H9 (cell line): ENCODE data around the gene ETNK2. TPM values are rescaled to one million over a fixed set of nuclear protein-coding genes. Genes with fewer than 3 reads are reported as not detected.

Experiments used
- DNase-seq: peaks from one replicate; pipeline ENCODE4 v3.0.0-alpha.2; 2017
- H2AFZ ChIP-seq: one replicate; pipeline ENCODE4 v1.6.1; 2013; ENCODE audit warnings: mild to moderate bottlenecking, low read length, control low read depth, moderate library complexity
- H2AK5ac ChIP-seq: 2 replicates; pipeline ENCODE4 v1.6.1; 2013; ENCODE audit warnings: low read length, control low read depth, mixed read lengths; ENCODE audit not compliant: insufficient read length
- H2BK120ac ChIP-seq: one replicate; pipeline ENCODE4 v1.6.1; 2013; ENCODE audit warnings: low read depth, mild to moderate bottlenecking, low read length, control low read depth, inconsistent platforms; ENCODE audit not compliant: poor library complexity, severe bottlenecking
- H2BK12ac ChIP-seq: 2 replicates; pipeline ENCODE4 v1.6.1; 2013; ENCODE audit warnings: low read length, control low read depth, mixed read lengths, low read depth; ENCODE audit not compliant: insufficient read length
- H2BK15ac ChIP-seq: 2 replicates; pipeline ENCODE4 v1.6.1; 2013; ENCODE audit warnings: low read depth, low read length, control low read depth
- H2BK20ac ChIP-seq: one replicate; pipeline ENCODE4 v1.6.1; 2013; ENCODE audit warnings: low read depth, mild to moderate bottlenecking, low read length, control low read depth, inconsistent platforms; ENCODE audit not compliant: poor library complexity, severe bottlenecking
- H2BK5ac ChIP-seq: 2 replicates; pipeline ENCODE4 v1.6.1; 2013; ENCODE audit warnings: low read length, control low read depth, mixed read lengths; ENCODE audit not compliant: insufficient read length
- H3K14ac ChIP-seq: 2 replicates; pipeline ENCODE4 v1.6.1; 2013; ENCODE audit warnings: low read length, control low read depth; ENCODE audit not compliant: insufficient read depth
- H3K18ac ChIP-seq: 2 replicates; pipeline ENCODE4 v1.6.1; 2013; ENCODE audit warnings: low read depth, mild to moderate bottlenecking, mixed read lengths, low read length, control low read depth; ENCODE audit not compliant: insufficient read length
- H3K23ac ChIP-seq: 2 replicates; pipeline ENCODE4 v1.6.1; 2013; ENCODE audit warnings: low read length, control low read depth, mixed read lengths, low read depth; ENCODE audit not compliant: insufficient read length
- H3K23me2 ChIP-seq: 2 replicates; pipeline ENCODE4 v1.6.1; 2013; ENCODE audit warnings: low read depth, mild to moderate bottlenecking, mixed read lengths, low read length, control low read depth; ENCODE audit not compliant: insufficient read length, poor library complexity, severe bottlenecking
- H3K27ac ChIP-seq: 2 replicates; pipeline ENCODE4 v1.5.1; 2013; ENCODE audit warnings: low read length, control low read depth, mixed read lengths, low read depth; ENCODE audit not compliant: insufficient read length
- H3K27me3 ChIP-seq: 2 replicates; pipeline ENCODE4 v1.6.1; 2013; ENCODE audit warnings: low read length, control low read depth, inconsistent platforms; ENCODE audit not compliant: insufficient read depth
- H3K4ac ChIP-seq: 2 replicates; pipeline ENCODE4 v1.6.1; 2013; ENCODE audit warnings: low read depth, mild to moderate bottlenecking, control low read depth, inconsistent platforms, low read length, moderate library complexity
- H3K4me1 ChIP-seq: 2 replicates; pipeline ENCODE4 v1.6.1; 2013; ENCODE audit warnings: low read length, control low read depth, inconsistent platforms; ENCODE audit not compliant: insufficient read depth
- H3K4me2 ChIP-seq: 2 replicates; pipeline ENCODE4 v1.6.1; 2013; ENCODE audit warnings: low read length, control low read depth, mixed read lengths; ENCODE audit not compliant: insufficient read length, insufficient read depth
- H3K56ac ChIP-seq: 2 replicates; pipeline ENCODE4 v1.6.1; 2013; ENCODE audit warnings: low read depth, mild to moderate bottlenecking, mixed read lengths, low read length, control low read depth; ENCODE audit not compliant: insufficient read length
- H3K79me1 ChIP-seq: 2 replicates; pipeline ENCODE4 v1.6.1; 2013; ENCODE audit warnings: low read depth, mild to moderate bottlenecking, moderate library complexity, low read length, control low read depth, inconsistent platforms; ENCODE audit not compliant: insufficient read depth, poor library complexity, severe bottlenecking
- H3K79me2 ChIP-seq: 2 replicates; pipeline ENCODE4 v1.6.1; 2013; ENCODE audit warnings: low read length, control low read depth, inconsistent platforms; ENCODE audit not compliant: insufficient read depth
- H3K9ac ChIP-seq: 2 replicates; pipeline ENCODE4 v1.6.1; 2013; ENCODE audit warnings: low read length, control low read depth, mixed read lengths; ENCODE audit not compliant: insufficient read length; ENCODE audit errors: extremely low read depth
- H3K9me3 ChIP-seq: one replicate; pipeline ENCODE4 v1.6.1; 2013; ENCODE audit warnings: low read depth, low read length, inconsistent platforms; ENCODE audit not compliant: control insufficient read depth
- H3T11ph ChIP-seq: one replicate; pipeline ENCODE4 v1.6.1; 2013; ENCODE audit warnings: mild to moderate bottlenecking, low read length, control low read depth, inconsistent platforms
- H4K20me1 ChIP-seq: one replicate; pipeline ENCODE4 v1.6.1; 2013; ENCODE audit not compliant: control insufficient read depth, insufficient read length, insufficient read depth
- H4K5ac ChIP-seq: 2 replicates; pipeline ENCODE4 v1.6.1; 2013; ENCODE audit warnings: low read depth, mild to moderate bottlenecking, mixed read lengths, low read length, control low read depth; ENCODE audit not compliant: insufficient read length
- H4K8ac ChIP-seq: replicated peaks from 2 replicates; pipeline ENCODE4 v1.6.1; 2013; ENCODE audit warnings: low read length, control low read depth, mixed read lengths, low read depth; ENCODE audit not compliant: insufficient read length
- H4K91ac ChIP-seq: 2 replicates; pipeline ENCODE4 v1.6.1; 2013; ENCODE audit warnings: low read depth, mild to moderate bottlenecking, moderate library complexity, mixed read lengths, low read length, control low read depth; ENCODE audit not compliant: insufficient read length
- H3K27ac Mint-ChIP-seq, 3 experiments: 2 replicates in 2 of 3; 3 replicates in 1 of 3; pipeline ENCODE4 v1.8.0; 2020 to 2021; ENCODE audit warnings: mixed read lengths in 3 of 3, mild to moderate bottlenecking in 1 of 3, moderate library complexity in 1 of 3
- H3K27me3 Mint-ChIP-seq: 2 replicates; pipeline ENCODE4 v1.8.0; 2021; ENCODE audit warnings: low read depth, mild to moderate bottlenecking, moderate library complexity, mixed read lengths
- H3K36me3 Mint-ChIP-seq, 3 experiments: 2 replicates in 2 of 3; 3 replicates in 1 of 3; pipeline ENCODE4 v1.8.0; 2020 to 2021; ENCODE audit warnings: low read depth in 3 of 3, mixed read lengths in 3 of 3; ENCODE audit not compliant: insufficient read depth in 1 of 3
- H3K4me1 Mint-ChIP-seq, 2 experiments: 2 replicates each; pipeline ENCODE4 v1.8.0; 2020; ENCODE audit warnings: mixed read lengths in 2 of 2
- H3K4me3 Mint-ChIP-seq, 2 experiments: 2 replicates in 1 of 2; 3 replicates in 1 of 2; pipeline ENCODE4 v1.8.0; 2020 to 2021; ENCODE audit warnings: mild to moderate bottlenecking in 2 of 2, mixed read lengths in 2 of 2, moderate library complexity in 1 of 2
- H3K9me3 Mint-ChIP-seq, 2 experiments: 2 replicates in 1 of 2; 3 replicates in 1 of 2; pipeline ENCODE4 v1.8.0; 2020; ENCODE audit warnings: mild to moderate bottlenecking in 2 of 2, mixed read lengths in 2 of 2, moderate library complexity in 1 of 2
- WGBS: extraction: QIAGEN DNeasy Blood & Tissue Kit; methylation state at CpG from one replicate; pipeline ENCODE4 v1.1.7; 2013; ENCODE audit warnings: missing lambda C conversion rate, low lambda C conversion rate, mixed read lengths; ENCODE audit not compliant: insufficient read length; ENCODE audit errors: extremely low coverage; 5-methylcytosine and 5-hydroxymethylcytosine counted together
- total RNA-seq: library from RNA; stranded (reverse); gene quantifications from 2 replicates; pipeline ENCODE4 v1.2.1, GENCODE V29; 2021
- TF ChIP-seq, protein P1 (sequence below): fragments of 200-600 bp; sonication (generic); conservative IDR thresholded peaks from 3 replicates; pipeline ENCODE4 v1.8.0; 2021; ENCODE audit warnings: antibody characterized with exemption, mild to moderate bottlenecking

ETNK2 gene
- total RNA-seq, 1 experiment from 2014 or later, result 17.6 TPM

DNA sequence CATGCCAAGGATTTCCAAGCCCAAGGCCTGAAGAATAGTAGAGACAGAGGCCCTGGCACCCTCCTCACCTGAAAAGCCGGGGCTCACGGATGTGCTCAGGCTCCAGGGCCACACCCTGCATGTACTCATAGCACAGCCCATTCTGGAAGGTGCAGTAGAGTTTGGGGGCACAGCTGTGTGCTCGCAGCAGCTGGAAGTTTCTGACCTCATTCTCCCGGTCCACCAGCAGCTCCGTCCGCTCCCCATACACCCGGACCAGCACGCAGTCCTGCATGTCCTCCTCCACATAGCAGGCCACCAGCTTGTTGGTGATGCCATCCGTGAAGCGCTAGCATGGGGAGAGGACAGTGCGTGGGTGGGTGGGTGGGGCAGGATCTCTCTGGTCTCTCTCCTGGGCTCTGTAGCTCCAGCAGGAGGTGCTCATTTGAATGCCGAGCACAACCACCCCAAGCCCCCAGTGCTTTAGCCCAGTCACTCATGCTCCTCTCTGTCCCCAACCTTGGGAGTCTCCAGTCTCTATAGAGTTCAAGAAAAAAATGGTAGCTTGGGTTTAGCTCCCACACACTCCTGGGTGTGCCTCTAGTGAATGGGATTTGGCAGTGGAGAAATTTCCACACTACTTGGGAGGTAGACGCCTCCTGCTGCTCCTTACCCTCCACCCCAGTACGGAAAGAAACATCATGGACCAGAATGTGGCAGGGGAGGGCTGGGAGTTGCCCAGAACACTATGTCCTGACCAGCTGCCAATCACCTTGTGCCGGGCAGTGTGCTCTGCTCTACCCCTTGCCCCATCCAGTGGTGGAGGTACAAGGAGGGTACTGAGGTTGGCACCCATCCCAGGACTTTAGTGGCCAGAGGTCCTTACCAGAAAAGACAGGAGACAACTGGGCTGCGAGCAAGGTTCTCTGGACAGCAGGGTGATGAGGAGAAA is 1.9 kb downstream of the ETNK2 start:
- peaks cover 0 to 5% (median 5%) of the 10 kb centered on the region in 3 experiments; a peak in 3 of 7 replicates for H3K36me3 Mint-ChIP-seq
- no peak overlapping the region for H3K18ac ChIP-seq
- no peak overlapping the region for H3K14ac ChIP-seq
- H3K4ac ChIP-seq, result no peak overlapping the region
- DNase-seq, result no peak
- no peak overlapping the region for H3K56ac ChIP-seq
- no peak overlapping the region for H4K5ac ChIP-seq
- no peaks in the 10 kb centered on the region; the same call in 1 of the 2 replicates for H3K27me3 ChIP-seq
- H3K9me3 Mint-ChIP-seq, result no peaks in the 10 kb centered on the region; a peak in 1 of 5 replicates
- H2BK5ac ChIP-seq, result no peak overlapping the region
- H3K9ac ChIP-seq, result no peak overlapping the region
- no peak overlapping the region for H3T11ph ChIP-seq
- no peak overlapping the region for H4K91ac ChIP-seq
- peaks cover 39% of the 10 kb centered on the region for H3K27me3 Mint-ChIP-seq
- H3K4me3 Mint-ChIP-seq, result peak overlapping the region; percentile 62 to 74; a peak in 4 of 5 replicates
- no peaks in the 10 kb centered on the region for H3K79me2 ChIP-seq
- H2BK20ac ChIP-seq, result no peak overlapping the region
- H3K23ac ChIP-seq, result no peak overlapping the region
- H3K27ac ChIP-seq, result no peak overlapping the region
- H2BK120ac ChIP-seq, result no peak overlapping the region
- H2AFZ ChIP-seq, result no peak overlapping the region
- WGBS, result no CpG with 5 or more reads among the region's 16 CpGs
- no peak overlapping the region for H2BK15ac ChIP-seq
- peak overlapping the region in 1 of 3 experiments; percentile 57; a peak in 2 of 7 replicates for H3K27ac Mint-ChIP-seq
- TF ChIP-seq, protein P1, sequence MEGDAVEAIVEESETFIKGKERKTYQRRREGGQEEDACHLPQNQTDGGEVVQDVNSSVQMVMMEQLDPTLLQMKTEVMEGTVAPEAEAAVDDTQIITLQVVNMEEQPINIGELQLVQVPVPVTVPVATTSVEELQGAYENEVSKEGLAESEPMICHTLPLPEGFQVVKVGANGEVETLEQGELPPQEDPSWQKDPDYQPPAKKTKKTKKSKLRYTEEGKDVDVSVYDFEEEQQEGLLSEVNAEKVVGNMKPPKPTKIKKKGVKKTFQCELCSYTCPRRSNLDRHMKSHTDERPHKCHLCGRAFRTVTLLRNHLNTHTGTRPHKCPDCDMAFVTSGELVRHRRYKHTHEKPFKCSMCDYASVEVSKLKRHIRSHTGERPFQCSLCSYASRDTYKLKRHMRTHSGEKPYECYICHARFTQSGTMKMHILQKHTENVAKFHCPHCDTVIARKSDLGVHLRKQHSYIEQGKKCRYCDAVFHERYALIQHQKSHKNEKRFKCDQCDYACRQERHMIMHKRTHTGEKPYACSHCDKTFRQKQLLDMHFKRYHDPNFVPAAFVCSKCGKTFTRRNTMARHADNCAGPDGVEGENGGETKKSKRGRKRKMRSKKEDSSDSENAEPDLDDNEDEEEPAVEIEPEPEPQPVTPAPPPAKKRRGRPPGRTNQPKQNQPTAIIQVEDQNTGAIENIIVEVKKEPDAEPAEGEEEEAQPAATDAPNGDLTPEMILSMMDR, result no peak
- peaks cover 6% of the 10 kb centered on the region for H3K23me2 ChIP-seq
- peaks cover 4% of the 10 kb centered on the region; the same call in 1 of the 2 replicates for H3K4me1 ChIP-seq
- no peak overlapping the region for H3K4me2 ChIP-seq
- H2BK12ac ChIP-seq, result no peak overlapping the region
- H3K9me3 ChIP-seq, result no peaks in the 10 kb centered on the region
- H3K4me1 Mint-ChIP-seq, result peaks cover 46 to 52% of the 10 kb centered on the region in 2 experiments
- H4K8ac ChIP-seq, result no peak overlapping the region
- no peak overlapping the region for H2AK5ac ChIP-seq
- no peaks in the 10 kb centered on the region for H4K20me1 ChIP-seq
- no peaks in the 10 kb centered on the region for H3K79me1 ChIP-seq
